Renal pelvis (tissue), 4 donors: ENCODE results near the gene VAMP3. TPM values are rescaled to one million over a fixed set of nuclear protein-coding genes. Genes with fewer than 3 reads are reported as not detected.
A peak's percentile ranks its signal among the peaks of the same experiment; 100 is the strongest.
"Not testable (repeated sequence)": the region's sequence is repeated elsewhere in the genome, so short reads cannot be mapped to it uniquely, and the experiment has no call there.

Experiments
- DNase-seq: peaks from one replicate; pipeline ENCODE4 v3.0.0-alpha.2; 2013
- polyA plus RNA-seq, 3 donors: library from polyadenylated mRNA; unstranded; fragments of 120-200 nt; gene quantifications; one replicate each; pipeline ENCODE4 v1.2.1, GENCODE V29; 2013; ENCODE audit not compliant: insufficient read length in 3 of 3

Gene VAMP3
- polyA plus RNA-seq, 3 donors = 91.7 to 100 (median 99.2) TPM

DNA sequence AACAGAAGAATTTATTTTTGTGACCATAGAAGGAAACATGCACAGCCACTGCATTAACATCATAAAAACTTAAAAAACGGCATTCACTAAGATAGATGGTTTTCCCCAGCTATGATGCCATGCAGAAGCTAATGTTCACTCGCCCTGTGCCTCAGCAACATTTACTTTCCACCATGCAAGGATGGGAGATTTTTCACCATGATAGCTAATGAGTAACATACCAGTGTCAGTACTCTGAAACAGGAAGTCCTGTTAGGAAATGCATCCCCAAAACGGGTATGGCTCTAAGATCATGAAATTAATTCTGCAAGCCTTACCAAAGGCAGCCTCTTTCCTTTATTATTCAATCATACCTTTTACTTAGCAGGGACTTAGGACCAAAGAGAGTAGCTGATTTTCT, 17.5 kb upstream of the VAMP3 start:
- no peak for DNase-seq

DNA sequence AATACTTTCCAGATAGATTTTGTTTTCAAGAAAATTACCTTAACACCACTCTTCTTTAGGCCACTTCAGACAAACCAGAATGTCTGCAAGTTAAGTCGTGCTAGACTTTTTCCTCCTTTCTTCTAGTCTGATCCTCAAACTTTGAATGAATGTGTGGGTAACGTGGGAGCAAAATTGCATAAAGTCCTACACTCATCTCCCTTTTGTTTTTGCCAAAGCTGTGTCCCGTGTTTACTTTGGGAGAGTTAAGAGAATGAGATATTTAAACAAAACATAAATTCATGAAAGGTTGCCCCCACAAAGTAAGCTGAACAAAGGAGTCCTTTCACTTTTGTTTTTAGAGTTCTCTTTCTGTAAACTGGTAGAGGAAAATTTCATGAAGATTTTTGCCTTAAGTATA, 16.9 kb upstream of the VAMP3 start:
- DNase-seq = no peak

DNA sequence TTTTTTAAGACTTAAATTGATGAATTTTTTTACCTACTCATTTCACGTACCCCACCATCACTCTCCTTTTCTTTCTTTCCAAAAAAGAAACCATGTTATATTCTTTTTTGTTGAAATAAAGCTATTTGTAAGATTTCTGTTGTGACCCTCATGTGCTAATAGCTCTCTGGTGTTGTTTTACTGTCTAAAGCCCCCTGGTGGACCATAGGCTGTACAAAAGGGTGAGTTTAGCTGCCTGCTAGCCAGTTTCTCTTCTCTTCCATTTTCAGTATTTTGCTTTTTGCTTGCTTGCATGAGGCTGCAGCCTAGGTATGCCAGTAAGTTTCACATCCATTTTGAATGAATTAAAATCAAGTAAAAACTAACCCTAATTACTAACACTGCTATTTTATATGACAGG, 15.6 kb upstream of the VAMP3 start:
- DNase-seq = no peak

GRCh38 chr1:7760245-7760644, 10.9 kb upstream of the VAMP3 start:
- DNase-seq = no peak

GRCh38 chr1:7761103-7761502, 10.0 kb upstream of the VAMP3 start:
- no peak for DNase-seq

- no peak for DNase-seq
Measured at GRCh38 chr1:7767176-7767575, 3.9 kb upstream of the VAMP3 start.

DNA sequence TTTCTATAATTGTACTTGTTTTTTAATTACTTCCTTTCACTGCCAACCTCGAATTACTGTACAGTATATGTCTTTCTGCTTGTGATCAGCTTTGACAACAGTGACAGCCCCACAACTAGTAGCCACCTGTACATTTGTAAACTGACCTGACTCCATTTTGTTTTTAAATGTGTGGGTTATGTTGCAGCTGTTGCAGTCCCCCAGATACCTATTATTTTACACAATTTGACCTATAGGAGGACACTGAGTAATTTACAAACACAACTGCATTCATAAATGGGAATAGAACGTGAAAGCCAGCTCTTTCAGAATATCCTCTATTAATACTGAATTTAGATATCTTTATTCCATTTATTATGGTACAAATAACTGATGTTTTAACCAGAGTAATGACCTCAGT, 2.5 kb upstream of the VAMP3 start:
- no peak for DNase-seq

DNA sequence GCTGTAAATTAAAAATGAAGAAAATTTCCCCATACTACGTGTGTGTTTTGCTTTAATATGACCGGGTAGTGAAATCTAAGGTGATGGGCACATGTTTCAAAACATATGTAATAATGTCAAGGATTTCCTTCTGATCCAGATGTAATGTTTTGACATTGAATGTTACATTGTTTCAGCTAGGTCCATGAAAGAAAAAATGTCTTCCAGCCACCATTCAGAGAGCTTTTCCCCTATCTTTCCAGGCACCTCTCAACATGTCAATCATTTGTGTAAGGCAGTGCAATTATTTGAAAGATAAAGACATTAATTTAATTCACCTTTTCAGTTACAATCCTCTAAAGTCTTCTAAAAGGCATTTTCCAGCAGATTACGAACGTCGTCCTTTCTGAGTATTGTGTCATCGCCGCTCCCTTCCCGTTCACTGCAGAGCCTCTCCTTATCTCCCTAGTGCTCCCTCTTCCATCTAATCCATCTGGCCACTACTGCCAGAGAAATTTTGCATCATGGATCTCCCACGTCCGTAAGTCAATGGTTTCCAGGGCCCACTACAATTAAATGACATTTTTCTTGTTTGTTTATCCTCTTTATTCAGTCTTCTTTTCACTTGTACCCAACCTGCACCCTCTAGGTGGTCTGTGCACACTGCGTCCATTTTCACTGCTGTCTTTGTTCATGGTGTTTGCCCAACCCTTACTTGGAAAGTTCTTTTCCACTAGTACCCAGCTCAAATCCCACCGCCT, 1.3 kb upstream of the VAMP3 start:
- DNase-seq = no peak

DNA sequence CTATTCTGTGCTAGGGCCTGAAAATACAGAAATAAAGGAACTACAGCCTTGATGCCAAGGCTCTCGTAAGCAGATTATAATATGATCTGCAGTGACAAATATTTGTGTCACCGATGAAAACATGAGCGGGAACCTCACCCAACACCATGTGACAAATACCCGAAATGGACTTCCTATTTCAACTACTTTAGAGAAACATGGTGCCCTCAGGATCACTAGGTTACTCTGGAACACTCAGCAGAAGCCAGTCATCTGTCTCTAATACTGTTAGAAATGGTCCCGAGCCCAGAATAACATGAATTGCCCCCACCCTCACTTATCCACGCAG, 463 bp upstream of the VAMP3 start:
- no peak for DNase-seq

- no peak for DNase-seq
Measured at GRCh38 chr1:7771823-7772299, 765 bp downstream of the VAMP3 start.

DNA sequence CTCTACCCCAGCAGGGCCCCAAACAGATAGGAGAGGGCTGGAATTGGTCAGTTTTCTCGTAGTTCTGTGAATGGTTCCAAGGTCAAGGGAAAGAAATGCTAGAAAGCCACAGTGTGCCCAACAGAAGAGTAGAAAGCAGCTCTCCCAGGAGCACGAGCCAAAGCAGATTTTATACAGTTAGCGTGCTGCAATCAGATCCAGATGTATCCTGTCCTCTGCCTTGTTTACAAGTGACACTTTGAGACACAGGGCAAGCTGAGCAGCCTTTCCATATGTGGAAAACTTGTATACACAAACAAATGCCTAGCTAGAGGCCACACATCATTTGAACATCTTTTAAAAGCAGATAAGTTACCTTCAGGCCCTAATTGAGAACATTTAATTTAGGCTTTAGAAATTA, 6.5 kb downstream of the VAMP3 start:
- DNase-seq = no peak

GRCh38 chr1:7778133-7778628, 7.1 kb downstream of the VAMP3 start:
- no peak for DNase-seq

GRCh38 chr1:7780976-7781375, 9.9 kb downstream of the VAMP3 start:
- DNase-seq = no peak

GRCh38 chr1:7781501-7781900, 10.4 kb downstream of the VAMP3 start:
- DNase-seq = no peak

- no peak for DNase-seq
Measured at GRCh38 chr1:7781923-7782495, 10.9 kb downstream of the VAMP3 start.

DNA sequence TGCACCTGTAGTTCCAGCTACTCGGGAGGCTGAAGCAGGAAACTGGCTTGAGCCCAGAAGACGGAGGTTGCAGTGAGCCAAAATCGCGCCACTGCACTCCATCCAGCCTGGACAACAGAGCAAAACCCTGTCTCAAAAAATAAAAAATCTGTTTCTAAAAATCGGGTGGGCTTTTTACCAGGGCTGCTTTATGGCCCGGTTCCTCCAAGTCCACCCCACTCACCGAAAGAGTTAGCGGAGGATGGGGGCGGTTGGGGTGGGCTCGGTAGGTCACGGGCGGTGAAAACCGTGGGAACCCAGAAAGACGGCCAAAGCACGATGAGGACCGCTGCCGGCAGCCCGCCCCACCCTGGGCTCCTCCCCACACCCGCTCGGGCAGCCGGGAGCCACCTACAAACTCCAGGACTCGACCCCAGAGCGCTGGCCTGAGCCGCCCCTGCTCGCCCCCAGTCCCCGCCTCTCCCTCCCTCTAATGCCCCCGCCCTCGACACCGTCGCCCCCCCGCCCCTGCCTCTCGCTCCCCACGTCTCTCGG, 12.1 kb downstream of the VAMP3 start:
- DNase-seq = no peak

DNA sequence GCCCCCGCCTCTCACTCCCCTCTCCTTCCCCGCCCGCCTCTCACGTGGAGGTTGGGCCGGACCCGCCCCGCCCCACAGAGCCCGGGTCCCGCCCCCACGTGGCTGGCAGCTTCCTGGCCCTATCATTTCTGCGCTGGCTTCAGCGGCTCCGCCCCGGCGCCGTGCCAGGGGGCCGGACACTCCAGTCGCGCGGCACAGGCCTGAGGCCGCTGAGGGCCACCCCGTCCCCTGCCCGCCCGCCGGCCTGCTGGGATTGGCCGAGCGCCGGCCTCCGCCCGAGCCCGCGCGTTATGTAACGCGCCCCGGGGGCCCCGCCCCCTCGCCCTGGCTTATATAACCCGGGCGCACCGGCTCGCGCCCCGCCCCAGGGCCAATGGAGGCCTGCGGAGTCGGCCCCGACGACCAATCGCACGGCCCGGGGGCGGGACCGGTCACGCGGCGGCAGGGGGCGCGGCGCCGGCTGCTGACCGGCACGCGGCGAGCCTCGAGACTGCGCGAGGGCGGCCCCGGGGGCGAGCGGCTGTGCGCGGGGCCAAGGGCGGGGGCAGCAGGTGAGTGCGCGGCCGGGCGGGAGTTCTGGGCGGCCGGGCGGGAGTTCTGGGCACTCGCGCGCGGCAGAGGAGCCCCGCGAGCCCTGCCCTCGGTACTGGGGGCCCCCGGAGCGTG, 12.9 kb downstream of the VAMP3 start, which contains the start of gene PER3:
PER3 (plus strand) TSS at position 466 of the 666 bp plus-strand sequence. CDS start 587 bp downstream, outside the sequence.
- DNase-seq = peak; percentile 96

DNA sequence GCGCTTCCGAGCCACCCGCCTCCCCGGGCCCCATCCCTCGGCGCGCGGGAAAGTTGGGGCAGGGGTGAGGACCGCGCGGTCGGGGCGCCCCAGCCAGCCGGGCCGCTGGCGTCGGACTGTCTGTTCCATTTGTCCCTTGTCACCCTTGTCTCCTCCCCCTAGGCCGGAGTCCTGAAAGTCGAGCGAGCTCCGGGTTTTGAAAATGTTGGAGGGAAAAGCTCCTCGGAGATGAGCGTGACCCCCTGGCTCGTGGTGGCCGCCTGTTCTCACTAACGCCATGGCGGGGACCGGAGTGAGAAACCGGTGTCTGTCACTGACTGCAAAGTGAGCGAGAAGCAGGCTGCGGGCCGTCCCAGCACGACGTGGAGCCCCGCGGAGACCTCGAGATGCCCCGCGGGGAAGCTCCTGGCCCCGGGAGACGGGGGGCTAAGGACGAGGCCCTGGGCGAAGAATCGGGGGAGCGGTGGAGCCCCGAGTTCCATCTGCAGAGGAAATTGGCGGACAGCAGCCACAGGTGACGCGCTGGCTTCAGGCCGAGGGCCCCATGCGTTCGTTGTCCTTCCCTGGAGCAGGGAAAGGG, 13.5 kb downstream of the VAMP3 start:
- DNase-seq = peak; percentile 22

- no peak for DNase-seq
Measured at GRCh38 chr1:7785108-7785507, 14.0 kb downstream of the VAMP3 start.

GRCh38 chr1:7786795-7787194, 15.7 kb downstream of the VAMP3 start:
- DNase-seq = no peak

GRCh38 chr1:7789828-7790227, 18.7 kb downstream of the VAMP3 start:
- DNase-seq = no peak

- DNase-seq = not testable (repeated sequence)
Measured at GRCh38 chr1:7791027-7791426, 19.9 kb downstream of the VAMP3 start.
